ENCODE results near the gene PIN4.

DNA sequence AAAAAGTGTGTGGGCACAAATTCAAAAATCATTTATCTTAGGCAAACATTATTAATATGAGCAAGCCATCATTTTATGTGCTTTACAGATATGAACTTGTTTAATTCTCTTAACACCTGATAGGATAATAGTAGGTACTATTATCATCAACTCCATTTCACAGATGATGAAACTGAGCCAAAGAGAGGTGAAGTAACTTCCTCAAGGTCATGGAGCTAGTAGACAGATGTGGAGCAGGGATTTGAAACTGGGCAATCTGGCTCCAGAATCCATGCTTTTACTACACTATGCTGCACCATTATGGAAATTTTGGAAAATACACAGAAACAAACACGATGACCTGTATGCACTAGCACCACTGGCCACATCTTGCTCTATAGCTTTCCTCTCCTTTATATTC lies 1.0 kb upstream of the PIN4 start:
- TF ChIP-seq FOSL1 (IDR thresholded peaks at IDR 0.05; ENCODE audit: low read depth) (no peak), EZH2phosphoT487 (IDR thresholded peaks at IDR 0.05; ENCODE audit: borderline replicate concordance) (no peak), JUND (IDR thresholded peaks at IDR 0.05) (no peak), RAD21 (IDR thresholded peaks at IDR 0.05; ENCODE audit: low read depth) (no peak), TCF7L2 (IDR thresholded peaks at IDR 0.05; ENCODE audit: borderline replicate concordance, extremely low read depth, insufficient read depth, insufficient read length) (no peak)
- TF ChIP-seq, protein P1, sequence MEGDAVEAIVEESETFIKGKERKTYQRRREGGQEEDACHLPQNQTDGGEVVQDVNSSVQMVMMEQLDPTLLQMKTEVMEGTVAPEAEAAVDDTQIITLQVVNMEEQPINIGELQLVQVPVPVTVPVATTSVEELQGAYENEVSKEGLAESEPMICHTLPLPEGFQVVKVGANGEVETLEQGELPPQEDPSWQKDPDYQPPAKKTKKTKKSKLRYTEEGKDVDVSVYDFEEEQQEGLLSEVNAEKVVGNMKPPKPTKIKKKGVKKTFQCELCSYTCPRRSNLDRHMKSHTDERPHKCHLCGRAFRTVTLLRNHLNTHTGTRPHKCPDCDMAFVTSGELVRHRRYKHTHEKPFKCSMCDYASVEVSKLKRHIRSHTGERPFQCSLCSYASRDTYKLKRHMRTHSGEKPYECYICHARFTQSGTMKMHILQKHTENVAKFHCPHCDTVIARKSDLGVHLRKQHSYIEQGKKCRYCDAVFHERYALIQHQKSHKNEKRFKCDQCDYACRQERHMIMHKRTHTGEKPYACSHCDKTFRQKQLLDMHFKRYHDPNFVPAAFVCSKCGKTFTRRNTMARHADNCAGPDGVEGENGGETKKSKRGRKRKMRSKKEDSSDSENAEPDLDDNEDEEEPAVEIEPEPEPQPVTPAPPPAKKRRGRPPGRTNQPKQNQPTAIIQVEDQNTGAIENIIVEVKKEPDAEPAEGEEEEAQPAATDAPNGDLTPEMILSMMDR (IDR thresholded peaks at IDR 0.05 in 2 of 3, conservative IDR thresholded peaks at IDR 0.05 in 1 of 3; ENCODE audit: borderline replicate concordance in 1 of 3, insufficient read depth in 1 of 3, low read depth in 2 of 3, low read length in 2 of 3): no peak
- TF ChIP-seq, protein P2, sequence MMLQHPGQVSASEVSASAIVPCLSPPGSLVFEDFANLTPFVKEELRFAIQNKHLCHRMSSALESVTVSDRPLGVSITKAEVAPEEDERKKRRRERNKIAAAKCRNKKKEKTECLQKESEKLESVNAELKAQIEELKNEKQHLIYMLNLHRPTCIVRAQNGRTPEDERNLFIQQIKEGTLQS (IDR thresholded peaks at IDR 0.05): no peak
